ENCODE results near the gene APBB2. TPM values are rescaled to one million over a fixed set of nuclear protein-coding genes. Genes with fewer than 3 reads are reported as not detected.
"Not testable (repeated sequence)": the region's sequence is repeated elsewhere in the genome, so short reads cannot be mapped to it uniquely, and the experiment has no call there.

Gene APBB2
- total RNA-seq, 4 donors from 2014 or later, result 47.5 to 99.9 (median 57.5) TPM

GRCh38 chr4:41150401-41150800, 63.9 kb downstream of the APBB2 start:
- DNase-seq, result no peak
- no peak for TF ChIP-seq POLR2A (IDR thresholded peaks at IDR 0.05)
- Histone ChIP-seq H3K27me3 (no peaks in the 10 kb centered on the region), H3K4me1 (peaks cover 0 to 3% (median 0%) of the 10 kb centered on the region in 4 donors), H3K4me3 (no peak overlapping the region), H3K9me3 (no peaks in the 10 kb centered on the region), H3K36me3 (no peaks in the 10 kb centered on the region), H3K27ac (no peak overlapping the region)

- peaks cover 0 to 12% (median 0%) of the 10 kb centered on the region in 4 donors for H3K4me1 ChIP-seq
- not testable (repeated sequence) for H3K36me3 ChIP-seq, H3K27ac ChIP-seq, H3K27me3 ChIP-seq, DNase-seq, H3K9me3 ChIP-seq, H3K4me3 ChIP-seq
Measured at GRCh38 chr4:41149568-41149967, 64.8 kb downstream of the APBB2 start.

- TF ChIP-seq CTCF (IDR thresholded peaks at IDR 0.05), result no peak
- no peak for TF ChIP-seq POLR2A (IDR thresholded peaks at IDR 0.05)
- H3K36me3 ChIP-seq, result no peaks in the 10 kb centered on the region
- no peak for DNase-seq
- no peak overlapping the region for H3K4me3 ChIP-seq
- H3K27ac ChIP-seq, result no peak overlapping the region
- no peaks in the 10 kb centered on the region for H3K9me3 ChIP-seq
- H3K4me1 ChIP-seq, result peaks cover 0 to 15% (median 2%) of the 10 kb centered on the region in 4 donors
- H3K27me3 ChIP-seq, result no peaks in the 10 kb centered on the region
Measured at GRCh38 chr4:41148931-41149330, 65.4 kb downstream of the APBB2 start.

GRCh38 chr4:41148292-41148691, 66.0 kb downstream of the APBB2 start:
- Histone ChIP-seq H3K4me3 (no peak overlapping the region), H3K36me3 (no peaks in the 10 kb centered on the region), H3K27ac (no peak overlapping the region), H3K27me3 (no peaks in the 10 kb centered on the region), H3K9me3 (no peaks in the 10 kb centered on the region), H3K4me1 (peaks cover 0 to 19% (median 4%) of the 10 kb centered on the region in 4 donors)
- DNase-seq, result no peak
- TF ChIP-seq CTCF (IDR thresholded peaks at IDR 0.05) (no peak), POLR2A (IDR thresholded peaks at IDR 0.05) (no peak)

- H3K27ac ChIP-seq, H3K27me3 ChIP-seq, H3K36me3 ChIP-seq, H3K4me3 ChIP-seq, H3K9me3 ChIP-seq, DNase-seq: not testable (repeated sequence)
- H3K4me1 ChIP-seq, result peaks cover 0 to 24% (median 7%) of the 10 kb centered on the region in 4 donors
Measured at GRCh38 chr4:41147570-41147969, 66.8 kb downstream of the APBB2 start.

- Histone ChIP-seq H3K36me3 (no peaks in the 10 kb centered on the region), H3K27me3 (no peaks in the 10 kb centered on the region), H3K9me3 (no peaks in the 10 kb centered on the region), H3K4me3 (no peak overlapping the region), H3K27ac (peak overlapping the region in 1 of 4 donors; percentile 18), H3K4me1 (peaks cover 0 to 30% (median 7%) of the 10 kb centered on the region in 4 donors)
- TF ChIP-seq CTCF (IDR thresholded peaks at IDR 0.05) (no peak), POLR2A (IDR thresholded peaks at IDR 0.05) (no peak)
- no peak for DNase-seq
Measured at GRCh38 chr4:41146716-41147506, 67.4 kb downstream of the APBB2 start.

- no peaks in the 10 kb centered on the region for H3K36me3 ChIP-seq
- no peaks in the 10 kb centered on the region for H3K27me3 ChIP-seq
- H3K4me1 ChIP-seq, result peaks cover 0 to 34% (median 7%) of the 10 kb centered on the region in 4 donors
- H3K4me3 ChIP-seq, result no peak overlapping the region
- no peak for DNase-seq
- no peaks in the 10 kb centered on the region for H3K9me3 ChIP-seq
- H3K27ac ChIP-seq, result no peak overlapping the region
- TF ChIP-seq POLR2A (IDR thresholded peaks at IDR 0.05) (no peak), CTCF (IDR thresholded peaks at IDR 0.05) (no peak)
Measured at GRCh38 chr4:41146196-41146595, 68.1 kb downstream of the APBB2 start.
